SK-N-MC (cell line): ENCODE results near the gene SCIN.

Experiments used
- EZH2 ChIP-seq: fragments of 200-600 bp; sonication (generic); IDR thresholded peaks from one replicate; pipeline ENCODE4 v1.6.1; 2017; ENCODE audit warnings: antibody characterized with exemption
- FOXP2 ChIP-seq: optimal IDR thresholded peaks from 2 replicates; pipeline ENCODE3; 2011; ENCODE audit warnings: mild to moderate bottlenecking, moderate library complexity; ENCODE audit not compliant: insufficient read depth; ENCODE audit errors: extremely low read length, control extremely low read depth
- POLR2AphosphoS5 ChIP-seq: IDR thresholded peaks from 2 replicates; pipeline ENCODE4 v1.6.1; 2012; ENCODE audit warnings: mild to moderate bottlenecking, low read depth, low read length, borderline replicate concordance

- no peak for TF ChIP-seq EZH2
- no peak for TF ChIP-seq POLR2AphosphoS5
- no peak for TF ChIP-seq FOXP2
These were observed 1.2 kb downstream of the SCIN start for GRCh38 chr7:12571691-12572090.
